ENCODE measurements around the gene ZSWIM6.

The ZSWIM6 gene

GRCh38 chr5:61332851-61333320 is 828 bp downstream of the ZSWIM6 start:
- peak in 1 of 2 donors; percentile 12 for DNase-seq (ENCODE audit: low read depth in 2 of 2)

GRCh38 chr5:61333321-61333953 is 1.4 kb downstream of the ZSWIM6 start:
- DNase-seq (ENCODE audit: low read depth in 2 of 2), result peak in 1 of 2 donors; percentile 23

GRCh38 chr5:61333954-61334867 is 2.2 kb downstream of the ZSWIM6 start:
- DNase-seq (ENCODE audit: low read depth in 2 of 2), result no peak

- DNase-seq (ENCODE audit: low read depth in 2 of 2), result no peak
Observed at GRCh38 chr5:61334868-61335615, 3.0 kb downstream of the ZSWIM6 start.

- no peak for DNase-seq (ENCODE audit: low read depth in 2 of 2)
Observed at GRCh38 chr5:61339764-61340163, 7.7 kb downstream of the ZSWIM6 start.

GRCh38 chr5:61340775-61341361 is 8.8 kb downstream of the ZSWIM6 start:
- DNase-seq (ENCODE audit: low read depth in 2 of 2), result no peak

GRCh38 chr5:61342071-61342501 is 10.0 kb downstream of the ZSWIM6 start:
- DNase-seq (ENCODE audit: low read depth in 2 of 2), result no peak

- DNase-seq (ENCODE audit: low read depth in 2 of 2), result no peak
Observed at GRCh38 chr5:61344187-61344944, 12.3 kb downstream of the ZSWIM6 start.

- no peak for DNase-seq (ENCODE audit: low read depth in 2 of 2)
Observed at GRCh38 chr5:61346511-61346910, 14.5 kb downstream of the ZSWIM6 start.

- DNase-seq (ENCODE audit: low read depth in 2 of 2), result no peak
Observed at GRCh38 chr5:61347080-61347479, 15.0 kb downstream of the ZSWIM6 start.

- no peak for DNase-seq (ENCODE audit: low read depth in 2 of 2)
Observed at GRCh38 chr5:61348447-61348846, 16.4 kb downstream of the ZSWIM6 start.

- no peak for DNase-seq (ENCODE audit: low read depth in 2 of 2)
Observed at GRCh38 chr5:61349935-61350334, 17.9 kb downstream of the ZSWIM6 start.

- no peak for DNase-seq (ENCODE audit: low read depth in 2 of 2)
Observed at GRCh38 chr5:61350535-61350934, 18.5 kb downstream of the ZSWIM6 start.

GRCh38 chr5:61351733-61352132 is 19.7 kb downstream of the ZSWIM6 start:
- no peak for DNase-seq (ENCODE audit: low read depth in 2 of 2)

- no peak for DNase-seq (ENCODE audit: low read depth in 2 of 2)
Observed at GRCh38 chr5:61352180-61352579, 20.1 kb downstream of the ZSWIM6 start.

- no peak for DNase-seq (ENCODE audit: low read depth in 2 of 2)
Observed at GRCh38 chr5:61352612-61353156, 20.6 kb downstream of the ZSWIM6 start.

- DNase-seq (ENCODE audit: low read depth in 2 of 2), result no peak
Observed at GRCh38 chr5:61353293-61353692, 21.2 kb downstream of the ZSWIM6 start.

GRCh38 chr5:61354199-61354598 is 22.1 kb downstream of the ZSWIM6 start:
- DNase-seq (ENCODE audit: low read depth in 2 of 2), result no peak

- no peak for DNase-seq (ENCODE audit: low read depth in 2 of 2)
Observed at GRCh38 chr5:61357745-61358144, 25.7 kb downstream of the ZSWIM6 start.

- no peak for DNase-seq (ENCODE audit: low read depth in 2 of 2)
Observed at GRCh38 chr5:61362796-61363368, 30.8 kb downstream of the ZSWIM6 start.

Measured in stimulated activated CD4-positive, alpha-beta T cell treated with anti-CD3 and anti-CD28 coated beads, Interleukin-1b, Interleukin-23, amount 100 ng/mL, for 4 hours (primary cell).